GM04503 (cell line): ENCODE data around the gene S100B.
"Not testable (repeated sequence)": the region's sequence is repeated elsewhere in the genome, so short reads cannot be mapped to it uniquely, and the experiment has no call there.

Experiments
- DNase-seq: peaks from one replicate; pipeline ENCODE4 v3.0.0-alpha.2; 2012; ENCODE audit warnings: low read depth

The S100B gene

DNA sequence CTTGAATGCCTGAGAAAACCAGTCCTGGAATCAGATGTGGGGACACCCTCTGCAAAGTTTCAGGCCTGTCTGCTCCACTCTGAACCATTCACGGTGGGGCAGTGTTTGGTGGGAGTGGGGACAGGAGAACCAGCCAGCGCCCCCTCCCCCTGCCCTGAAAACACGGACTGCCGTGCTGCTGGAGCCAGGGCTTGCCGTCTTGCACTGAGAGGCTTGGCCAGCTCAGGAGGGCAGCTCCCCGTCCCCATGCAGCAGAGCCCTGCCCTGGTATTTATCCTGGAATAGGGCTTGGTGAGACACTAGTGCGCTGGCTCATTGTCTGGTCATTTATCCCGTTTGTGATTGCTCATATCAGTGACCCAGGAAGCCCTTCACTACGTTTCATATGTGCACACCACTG, 3.9 kb downstream of the S100B start:
- DNase-seq, result no peak

DNA sequence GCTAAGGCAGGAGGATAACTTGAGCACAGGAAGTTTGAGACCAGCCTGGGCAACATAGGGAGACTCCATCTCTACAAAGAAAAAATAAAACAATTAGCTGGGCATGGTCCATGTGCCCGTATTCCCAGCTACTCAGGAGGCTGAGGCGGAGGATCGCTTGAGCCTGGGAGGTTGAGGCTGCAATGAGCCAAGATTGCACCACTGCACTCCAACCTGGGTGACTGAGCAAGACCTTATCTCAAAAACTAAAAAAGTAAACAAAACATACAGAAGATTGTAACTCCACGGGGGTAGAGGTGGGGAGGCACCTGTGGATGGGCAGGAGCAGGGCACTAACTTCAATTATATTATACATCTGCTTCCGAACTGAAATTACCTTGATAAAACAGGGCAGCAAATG, 4.6 kb downstream of the S100B start:
- DNase-seq, result no peak

DNA sequence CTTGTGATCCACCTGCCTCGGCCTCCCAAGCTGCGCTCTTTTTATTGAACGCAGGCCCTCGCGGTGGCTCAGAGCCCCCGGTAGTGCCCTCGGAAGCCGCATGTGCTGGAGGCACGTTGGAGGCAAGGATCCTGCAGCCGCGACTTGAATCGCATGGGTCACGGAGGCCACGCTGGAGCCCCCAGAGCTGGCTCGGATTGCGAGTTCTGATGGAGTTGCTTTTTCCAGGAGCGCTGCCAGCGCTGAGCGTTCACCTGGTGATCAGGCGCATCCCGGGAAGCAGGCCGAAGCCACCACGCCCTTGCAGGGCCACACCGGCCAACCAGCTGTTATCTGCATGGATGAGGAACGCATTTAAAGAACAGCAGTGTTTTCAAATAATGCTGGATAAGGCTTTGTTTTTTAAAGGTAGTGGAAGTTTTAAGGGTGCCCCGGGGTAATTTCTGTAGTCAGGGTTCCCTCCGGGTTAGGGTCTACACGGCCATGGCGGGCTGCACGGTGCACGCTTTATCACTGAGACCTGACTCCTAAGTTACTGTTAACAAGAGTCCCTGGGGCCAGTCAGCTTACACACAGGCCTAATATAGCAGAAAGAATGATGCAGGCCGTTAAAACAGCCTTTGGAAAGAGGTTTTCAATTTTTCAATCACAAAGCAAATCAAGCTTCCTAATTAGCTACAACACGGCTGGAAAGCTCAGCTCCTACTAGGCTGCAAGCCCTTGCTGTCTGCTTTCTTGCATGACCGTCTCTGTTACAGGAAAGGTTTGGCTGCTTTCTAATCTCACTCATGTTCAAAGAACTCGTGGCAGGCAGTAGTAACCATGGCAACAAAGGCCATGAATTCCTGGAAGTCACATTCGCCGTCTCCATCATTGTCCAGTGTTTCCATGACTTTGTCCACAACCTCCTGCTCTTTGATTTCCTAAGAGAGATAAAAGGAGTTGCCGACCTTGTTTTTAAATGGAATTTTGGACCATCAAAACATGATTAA, 6.0 kb downstream of the S100B start:
- peak; percentile 48 for DNase-seq

DNA sequence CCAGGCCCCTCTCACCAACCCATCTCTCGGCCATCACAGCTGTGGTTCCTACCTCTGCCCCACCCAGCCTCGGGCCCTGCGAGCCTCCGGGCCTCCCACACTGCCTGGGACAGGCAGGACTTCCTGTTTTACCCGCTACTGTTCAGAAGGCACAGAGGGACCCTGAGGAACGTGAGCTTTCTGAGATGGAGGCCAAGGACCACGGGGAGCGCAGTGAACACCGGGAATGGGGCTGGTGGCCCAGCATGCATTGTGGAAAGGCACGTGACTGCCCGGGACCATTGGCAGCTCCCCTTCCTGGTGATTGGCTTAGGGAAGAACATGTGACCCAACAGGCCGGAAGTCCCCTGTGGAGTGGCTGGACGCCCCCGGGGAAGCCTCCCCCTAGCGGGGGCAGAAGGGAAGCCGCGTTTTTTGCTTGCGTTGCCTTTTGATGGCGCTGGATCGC, 7.0 kb downstream of the S100B start:
- DNase-seq, result no peak

DNA sequence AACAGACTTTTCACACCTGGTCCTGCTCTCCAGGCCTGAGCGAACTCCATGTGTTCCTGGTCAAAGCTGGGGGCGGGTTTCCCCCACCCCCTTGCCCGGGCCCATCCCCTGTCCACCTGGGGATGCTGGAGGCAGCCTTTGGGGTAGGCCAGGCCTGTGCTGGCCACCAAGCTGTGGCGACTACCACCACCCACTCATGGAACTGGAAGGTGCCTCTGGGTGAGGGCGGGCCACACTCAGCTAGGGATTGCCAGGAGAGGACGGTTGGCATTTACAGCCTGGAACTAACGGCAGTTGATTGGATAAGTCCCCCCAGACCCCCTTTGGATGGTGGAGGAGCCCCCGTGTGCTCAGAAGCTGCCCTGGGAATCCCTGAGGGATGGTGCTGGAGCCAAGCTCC, 7.9 kb downstream of the S100B start:
- no peak for DNase-seq

DNA sequence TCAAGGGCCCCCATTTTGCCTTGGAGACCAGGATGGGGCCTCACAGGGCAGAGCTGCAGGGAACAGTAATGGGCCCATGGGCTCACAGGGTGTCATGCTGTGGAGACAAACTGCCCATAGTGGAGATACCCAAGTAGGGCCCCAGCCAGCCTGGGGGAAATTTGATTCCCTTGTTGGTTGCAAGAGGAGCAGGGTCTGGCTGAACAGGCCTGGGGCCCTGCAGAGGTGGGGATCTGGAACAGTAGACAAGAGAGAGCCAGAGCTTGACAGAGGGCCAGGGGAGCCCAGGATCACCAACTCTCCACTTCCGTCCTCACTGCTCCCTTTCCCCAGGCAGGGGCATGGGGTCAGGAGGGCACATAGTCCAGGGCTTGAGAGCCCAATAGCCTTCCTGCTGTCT, 8.7 kb downstream of the S100B start:
- no peak for DNase-seq

DNA sequence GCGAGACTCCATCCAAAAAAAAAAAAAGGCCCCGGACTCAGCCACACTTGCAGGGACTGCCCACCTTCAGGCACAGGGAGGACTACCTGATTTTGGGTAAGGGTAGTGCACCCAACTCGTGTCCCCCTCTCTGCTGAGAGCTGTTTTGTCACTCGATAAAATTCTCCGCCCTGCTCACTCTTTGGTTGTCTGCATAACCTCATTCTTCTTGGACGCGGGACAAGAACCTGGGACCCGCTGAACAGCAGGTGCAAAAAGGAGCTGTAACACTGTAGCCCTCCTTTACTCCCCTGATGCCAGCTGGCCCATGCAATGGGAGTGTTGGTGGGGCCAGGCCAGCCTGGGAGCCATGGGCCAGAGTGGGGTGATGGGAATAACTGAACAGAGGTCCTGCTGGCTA, 10.6 kb downstream of the S100B start:
- no peak for DNase-seq

DNA sequence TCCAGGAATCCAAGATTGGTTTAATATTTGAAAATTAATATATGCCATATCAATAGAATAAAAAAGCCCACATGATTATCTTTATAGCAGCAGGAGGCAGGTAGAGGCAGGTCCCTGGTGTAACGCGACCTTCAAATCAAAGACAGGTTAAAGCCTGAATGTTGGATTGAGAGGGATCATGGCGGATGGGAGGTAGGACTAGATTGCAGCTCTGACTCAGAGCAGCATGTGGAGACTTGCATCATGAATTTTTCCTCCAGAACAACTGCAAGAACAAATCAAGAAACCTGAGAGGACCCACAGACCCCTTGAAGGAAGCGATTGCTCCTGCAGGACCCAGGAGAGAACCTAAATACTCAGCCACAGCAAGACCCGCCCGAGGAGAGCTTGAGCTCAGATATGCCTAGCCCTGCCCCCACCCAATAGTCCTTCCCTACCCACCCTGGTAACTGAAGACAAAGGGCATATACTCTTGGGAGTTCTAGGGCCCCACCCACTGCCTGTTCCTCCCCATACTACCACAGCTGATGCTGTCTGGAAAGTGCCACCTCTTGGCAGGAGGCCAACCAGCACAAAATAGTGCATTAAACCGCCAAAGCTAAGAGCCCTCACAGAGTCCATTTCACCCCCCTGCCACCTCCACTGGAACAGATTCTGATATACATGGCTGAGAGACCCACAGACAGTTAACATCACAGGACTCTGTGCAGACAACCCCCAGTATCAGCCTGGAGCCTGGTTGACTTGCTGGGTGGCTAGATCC, 19.5 kb downstream of the S100B start:
- DNase-seq, result no peak

DNA sequence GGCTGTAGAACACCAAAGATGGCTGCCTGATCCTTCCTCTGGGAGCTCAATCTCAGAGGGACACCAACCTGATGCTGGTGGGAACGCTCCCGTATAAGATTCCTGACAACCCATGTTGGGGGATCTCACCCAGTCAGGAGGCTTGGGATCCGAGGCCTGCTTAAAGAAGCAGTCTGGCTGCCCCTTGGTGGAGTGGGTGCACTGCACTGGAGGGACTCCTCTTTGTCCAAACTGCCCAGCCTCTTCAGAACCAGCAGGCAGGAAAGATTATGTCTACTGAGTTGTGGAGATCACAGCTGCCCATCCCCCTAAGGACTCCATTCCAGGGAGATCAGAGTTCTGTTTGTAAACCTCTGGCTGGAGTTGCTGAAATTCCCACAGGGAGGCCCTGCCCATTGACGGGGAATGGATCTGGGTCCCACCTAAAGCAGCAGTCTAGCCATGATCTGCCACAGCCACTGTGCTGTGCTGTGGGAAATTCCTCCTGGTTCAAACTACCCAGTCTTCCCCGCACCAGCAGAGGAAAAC, 23.0 kb downstream of the S100B start:
- DNase-seq, result no peak

DNA sequence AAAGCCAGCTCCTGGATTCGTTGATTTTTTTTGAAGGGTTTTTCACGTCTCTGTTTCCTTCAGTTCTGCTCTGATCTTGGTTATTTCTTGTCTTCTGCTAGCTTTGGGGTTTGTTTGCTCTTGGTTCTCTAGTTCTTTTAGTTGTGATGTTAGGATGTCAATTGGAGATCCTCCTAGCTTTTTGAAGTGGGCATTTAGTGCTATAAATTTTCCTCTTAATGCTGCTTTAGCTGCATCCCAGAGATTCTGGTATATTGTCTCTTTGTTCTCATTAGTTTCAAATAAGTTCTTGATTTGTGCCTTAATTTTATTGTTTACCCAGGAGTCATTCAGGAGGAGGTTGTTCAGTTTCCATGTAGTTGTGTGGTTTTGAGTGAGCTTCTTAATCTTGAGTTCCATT, 25.5 kb downstream of the S100B start:
- DNase-seq, result not testable (repeated sequence)

DNA sequence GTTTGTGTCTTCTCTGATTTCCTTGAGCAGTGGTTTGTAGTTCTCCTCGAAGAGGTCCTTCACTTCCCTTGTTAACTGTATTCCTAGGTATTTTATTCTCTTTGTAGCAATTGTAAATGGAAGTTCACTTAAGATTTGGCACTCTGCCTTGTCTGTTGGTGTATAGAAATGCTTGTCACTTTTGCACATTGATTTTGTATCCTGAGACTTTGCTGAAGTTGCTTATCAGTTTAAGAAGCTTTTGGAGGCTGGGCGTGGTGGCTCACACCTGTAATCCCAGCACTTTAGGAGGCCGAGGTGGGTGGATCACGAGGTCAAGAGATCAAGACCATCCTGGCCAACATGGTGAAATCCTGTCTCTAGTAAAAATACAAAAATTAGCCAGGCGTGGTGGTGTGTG, 27.1 kb downstream of the S100B start:
- not testable (repeated sequence) for DNase-seq

DNA sequence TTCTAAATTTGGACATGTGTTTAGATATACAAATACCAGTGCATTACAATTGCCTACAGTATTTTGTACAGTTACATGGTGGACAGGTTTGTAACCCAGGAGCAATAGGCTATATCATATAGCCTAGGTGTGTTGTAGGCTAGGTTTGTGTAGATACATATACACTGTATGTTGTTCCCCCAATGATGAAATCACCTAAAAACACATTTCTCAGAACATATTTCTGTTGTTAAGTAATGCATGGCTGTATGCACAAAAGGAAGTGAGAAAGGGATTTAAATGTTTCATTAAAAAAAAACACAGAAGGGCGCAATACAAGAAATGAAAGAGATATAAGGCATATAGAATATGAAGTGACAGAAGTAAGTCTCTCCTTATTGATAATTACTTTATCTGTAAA, 32.0 kb downstream of the S100B start:
- DNase-seq, result no peak

DNA sequence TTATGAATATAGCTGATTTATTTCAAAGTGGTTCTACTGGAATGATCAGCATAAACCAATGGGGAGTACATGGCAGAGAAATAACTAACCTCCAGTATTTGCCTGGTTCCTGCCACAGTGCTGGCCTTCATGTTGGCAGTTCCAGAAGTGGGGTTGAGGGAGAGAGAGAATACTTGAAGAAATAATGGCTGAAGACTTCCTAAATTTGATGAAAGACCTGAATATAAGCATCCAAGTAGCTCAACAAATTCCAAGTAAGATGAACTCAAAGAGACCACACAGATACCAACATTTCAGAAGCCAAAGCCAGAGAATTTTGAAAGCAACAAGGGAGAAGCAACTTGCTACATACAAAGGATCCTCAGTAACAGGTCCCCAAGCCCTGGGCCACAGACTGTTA, 34.3 kb downstream of the S100B start:
- DNase-seq, result no peak

DNA sequence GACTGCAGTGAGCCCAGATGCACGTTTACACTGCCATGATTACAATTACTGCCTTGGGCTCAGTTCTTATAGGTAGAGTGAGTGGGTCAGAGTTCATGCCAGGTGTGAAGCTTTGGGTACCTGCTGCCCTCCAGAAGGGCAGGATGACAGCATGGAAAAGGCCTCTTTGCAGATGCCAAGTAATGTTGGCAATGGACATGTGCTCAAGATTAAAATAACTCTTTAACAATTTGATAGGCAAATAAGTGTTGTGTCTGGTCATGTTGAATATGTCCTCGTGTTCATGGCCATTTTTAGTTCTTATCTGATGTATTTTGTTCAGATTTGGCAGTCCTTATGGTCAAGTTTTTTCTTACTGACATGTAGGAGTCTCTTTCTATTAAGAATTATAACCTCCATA, 34.8 kb downstream of the S100B start:
- DNase-seq, result no peak

DNA sequence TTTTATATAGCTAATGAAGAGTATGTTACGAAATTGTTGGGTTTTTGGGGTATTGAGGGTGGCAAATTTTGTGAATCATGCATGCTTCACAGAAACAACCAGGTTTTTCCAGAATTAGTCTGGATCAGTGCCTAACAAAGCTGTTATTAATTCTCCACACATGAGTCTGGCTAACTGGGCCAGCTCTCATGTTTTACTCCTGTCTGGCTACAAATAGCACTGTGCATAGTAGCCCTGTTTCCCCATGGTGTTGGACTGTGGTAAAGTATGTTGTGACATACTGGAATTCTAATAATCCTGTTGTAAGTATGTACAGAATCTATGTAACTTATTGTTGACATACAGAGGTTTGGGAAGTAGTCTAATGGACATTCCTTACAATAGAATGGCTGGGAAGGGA, 35.8 kb downstream of the S100B start:
- DNase-seq, result peak; percentile 21

DNA sequence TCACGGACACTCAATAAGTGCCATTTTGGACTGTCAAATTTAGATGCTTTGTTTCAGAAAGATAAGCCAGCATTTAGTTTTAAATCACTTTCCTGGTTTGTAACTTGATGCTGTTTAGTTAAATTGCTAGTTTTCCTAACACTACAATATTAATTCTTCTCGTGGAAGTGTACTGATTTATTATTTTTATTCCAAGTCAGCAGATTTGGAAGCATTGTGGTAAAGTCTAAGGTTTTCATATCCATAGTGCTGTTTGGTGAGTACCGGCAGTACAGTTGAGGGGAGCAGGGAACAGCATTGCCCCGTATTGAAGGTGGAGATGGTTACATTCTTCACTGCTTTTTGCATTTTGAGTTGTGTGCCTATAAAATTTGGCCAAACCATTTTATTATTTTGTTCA, 36.3 kb downstream of the S100B start:
- DNase-seq, result no peak

DNA sequence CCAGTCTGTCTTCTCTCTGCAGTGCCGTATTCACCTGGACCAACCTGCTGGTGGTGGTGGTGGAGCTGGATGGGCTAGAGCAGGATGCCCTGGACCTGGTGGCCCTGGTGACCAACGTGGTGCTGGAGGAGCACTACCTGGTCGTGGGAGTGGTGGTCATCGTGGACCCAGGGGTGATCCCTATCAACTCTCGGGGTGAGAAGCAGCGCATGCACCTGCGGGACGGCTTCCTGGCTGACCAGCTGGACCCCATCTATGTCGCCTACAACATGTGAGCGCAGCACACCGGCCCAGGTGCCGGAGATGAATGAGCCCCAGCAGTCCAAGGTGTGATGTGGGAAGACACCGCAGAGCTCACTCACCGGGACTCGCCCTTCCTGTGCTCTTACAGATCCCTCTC, 37.5 kb downstream of the S100B start:
- no peak for DNase-seq

DNA sequence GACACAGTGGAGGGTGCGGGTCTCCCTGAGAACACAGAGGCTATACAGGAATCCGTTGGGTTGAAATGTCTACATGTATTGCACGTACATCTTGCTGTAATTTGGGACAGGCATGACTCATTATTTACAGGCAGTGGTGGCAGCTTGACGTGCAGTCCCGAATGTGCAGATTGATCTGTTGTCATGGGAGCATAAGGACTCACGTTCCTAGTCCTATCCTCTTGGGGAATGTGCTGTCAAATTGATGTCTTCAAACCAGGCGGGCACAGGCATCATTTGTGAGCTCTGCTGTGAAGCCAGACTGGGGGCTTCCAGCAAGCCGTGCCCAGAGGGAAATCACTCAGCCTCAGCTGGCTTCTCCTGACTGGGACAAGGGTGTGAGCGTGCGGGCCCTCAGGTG, 40.5 kb downstream of the S100B start:
- peak; percentile 3 for DNase-seq

DNA sequence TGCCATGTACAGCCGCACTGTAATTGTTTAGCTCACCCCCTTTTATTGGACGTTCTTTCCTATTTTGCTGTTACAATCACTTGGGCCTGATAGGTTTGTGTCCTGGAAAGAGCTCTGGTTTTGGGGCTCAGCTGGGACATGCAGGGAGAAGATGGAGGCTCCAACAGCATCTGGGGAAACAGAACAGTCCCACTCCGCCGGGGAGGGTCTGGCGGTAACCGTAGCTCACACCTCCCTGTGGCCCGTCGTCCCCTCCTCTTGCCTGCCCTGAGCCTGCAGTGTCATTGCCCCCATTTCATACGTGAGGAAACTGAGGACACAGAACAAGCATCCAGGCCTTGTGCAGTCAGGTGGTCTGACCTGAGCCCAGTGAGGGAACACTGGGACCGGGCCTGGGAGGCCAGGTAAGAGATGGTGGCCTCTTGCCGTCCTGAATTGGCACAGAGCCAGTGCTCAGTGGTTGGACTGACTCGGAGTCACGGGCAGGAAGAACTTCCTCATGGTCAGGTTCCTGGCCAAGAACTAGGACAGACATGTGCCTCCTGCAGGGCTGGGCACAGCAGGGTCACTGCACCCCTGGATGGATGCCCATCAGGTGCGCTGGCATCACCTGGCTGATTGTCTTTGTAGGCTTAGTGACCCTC, 41.8 kb downstream of the S100B start:
- no peak for DNase-seq

DNA sequence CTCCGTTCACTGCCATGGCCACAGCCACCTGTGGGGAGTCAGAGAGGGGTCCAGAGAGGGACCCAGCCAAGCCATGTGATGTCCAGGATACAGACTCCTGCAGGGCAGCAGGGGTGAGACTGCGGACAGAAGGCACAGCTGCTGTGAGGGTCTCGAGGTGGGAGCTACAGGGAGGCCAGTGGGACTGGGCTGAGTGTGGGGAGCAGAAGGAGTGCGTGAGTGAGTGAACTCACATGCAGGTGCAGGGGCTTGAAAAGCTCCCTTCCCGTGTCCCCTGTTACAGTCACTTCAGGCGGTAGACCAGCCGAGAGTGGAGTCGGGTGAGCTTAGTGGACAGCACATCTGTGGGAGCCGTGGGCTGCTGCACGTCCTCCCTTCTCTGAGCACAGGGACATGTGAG, 42.4 kb downstream of the S100B start:
- DNase-seq, result no peak

DNA sequence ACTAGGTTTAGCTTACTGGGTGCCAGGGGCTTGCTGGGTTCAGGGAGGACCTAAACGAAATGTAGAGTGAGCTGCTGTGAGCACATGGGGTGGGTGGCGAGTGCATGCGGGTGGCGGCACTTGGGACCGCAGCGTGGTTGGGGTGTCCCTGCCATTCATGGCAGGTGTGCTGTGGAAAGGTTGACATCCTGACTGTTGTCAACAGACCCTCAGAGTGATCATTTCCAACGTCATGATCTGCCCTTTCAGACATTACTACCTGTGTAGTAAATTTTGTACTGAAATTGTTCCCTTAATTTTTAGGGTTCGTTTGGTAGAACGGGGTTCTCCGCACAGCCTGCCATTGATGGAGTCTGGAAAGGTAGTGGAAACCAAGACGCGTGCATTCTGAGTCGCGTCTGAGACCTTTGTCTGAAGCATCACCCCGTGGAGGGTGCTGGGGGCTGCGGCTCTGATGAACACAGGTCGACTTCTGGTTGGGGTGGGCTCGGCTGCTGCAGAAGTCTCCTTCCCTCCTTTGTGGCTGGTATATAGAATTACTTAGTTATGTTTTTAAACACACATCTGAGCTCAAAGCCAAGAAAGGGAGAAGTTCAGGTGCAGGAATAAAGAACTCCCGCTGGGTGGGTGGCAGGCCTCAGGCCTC, 43.3 kb downstream of the S100B start:
- no peak for DNase-seq
